Parathyroid adenoma (tissue), 2 donors: ENCODE measurements around the gene AKR1B15.

Source experiments
- H2AFZ ChIP-seq: fragments of 300-600 bp; sonication (generic); one replicate; pipeline ENCODE4 v1.7.0; 2017; ENCODE audit warnings: antibody characterized with exemption, mild to moderate bottlenecking
- H3K27ac ChIP-seq: fragments of 300-600 bp; sonication (generic); one replicate; pipeline ENCODE4 v1.7.0; 2017
- H3K27me3 ChIP-seq: fragments of 300-600 bp; sonication (generic); one replicate; pipeline ENCODE4 v1.7.0; 2017; ENCODE audit warnings: low read length; ENCODE audit not compliant: control insufficient read depth, insufficient read depth
- H3K36me3 ChIP-seq: fragments of 300-600 bp; sonication (generic); one replicate; pipeline ENCODE4 v1.7.0; 2017; ENCODE audit warnings: low read length; ENCODE audit not compliant: control insufficient read depth, insufficient read depth
- H3K4me1 ChIP-seq: fragments of 300-600 bp; sonication (generic); one replicate; pipeline ENCODE4 v1.7.0; 2017; ENCODE audit warnings: control low read depth
- H3K4me2 ChIP-seq: fragments of 300-600 bp; sonication (generic); one replicate; pipeline ENCODE4 v1.7.0; 2017; ENCODE audit warnings: low read length
- H3K4me3 ChIP-seq: fragments of 300-600 bp; sonication (generic); one replicate; pipeline ENCODE4 v1.7.0; 2017; ENCODE audit warnings: low read depth, low read length
- H3K79me2 ChIP-seq: fragments of 300-600 bp; sonication (generic); one replicate; pipeline ENCODE4 v1.7.0; 2017; ENCODE audit warnings: control low read depth
- H3K9ac ChIP-seq: fragments of 300-600 bp; sonication (generic); one replicate; pipeline ENCODE4 v1.7.0; 2017; ENCODE audit warnings: mild to moderate bottlenecking
- H3K9me3 ChIP-seq: fragments of 300-600 bp; sonication (generic); one replicate; pipeline ENCODE4 v1.7.0; 2017; ENCODE audit warnings: low read length; ENCODE audit not compliant: control insufficient read depth
- TF ChIP-seq, protein P1 (sequence below): fragments of 300-600 bp; sonication (generic); IDR thresholded peaks from one replicate; pipeline ENCODE4 v1.7.0; 2017; ENCODE audit warnings: antibody characterized with exemption, mild to moderate bottlenecking
- donor health status: primary hyperparathyroidism.

Gene AKR1B15

GRCh38 chr7:134612197-134612596 is 63.3 kb downstream of the AKR1B15 start:
- H3K27ac ChIP-seq = no peak overlapping the region
- TF ChIP-seq, protein P1, sequence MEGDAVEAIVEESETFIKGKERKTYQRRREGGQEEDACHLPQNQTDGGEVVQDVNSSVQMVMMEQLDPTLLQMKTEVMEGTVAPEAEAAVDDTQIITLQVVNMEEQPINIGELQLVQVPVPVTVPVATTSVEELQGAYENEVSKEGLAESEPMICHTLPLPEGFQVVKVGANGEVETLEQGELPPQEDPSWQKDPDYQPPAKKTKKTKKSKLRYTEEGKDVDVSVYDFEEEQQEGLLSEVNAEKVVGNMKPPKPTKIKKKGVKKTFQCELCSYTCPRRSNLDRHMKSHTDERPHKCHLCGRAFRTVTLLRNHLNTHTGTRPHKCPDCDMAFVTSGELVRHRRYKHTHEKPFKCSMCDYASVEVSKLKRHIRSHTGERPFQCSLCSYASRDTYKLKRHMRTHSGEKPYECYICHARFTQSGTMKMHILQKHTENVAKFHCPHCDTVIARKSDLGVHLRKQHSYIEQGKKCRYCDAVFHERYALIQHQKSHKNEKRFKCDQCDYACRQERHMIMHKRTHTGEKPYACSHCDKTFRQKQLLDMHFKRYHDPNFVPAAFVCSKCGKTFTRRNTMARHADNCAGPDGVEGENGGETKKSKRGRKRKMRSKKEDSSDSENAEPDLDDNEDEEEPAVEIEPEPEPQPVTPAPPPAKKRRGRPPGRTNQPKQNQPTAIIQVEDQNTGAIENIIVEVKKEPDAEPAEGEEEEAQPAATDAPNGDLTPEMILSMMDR = no peak
- H3K4me3 ChIP-seq = no peak overlapping the region

GRCh38 chr7:134613623-134614347 is 64.9 kb downstream of the AKR1B15 start:
- Histone ChIP-seq H3K4me3 (no peak overlapping the region), H2AFZ (no peak overlapping the region), H3K79me2 (no peaks in the 10 kb centered on the region), H3K4me2 (no peak overlapping the region), H3K27me3 (no peaks in the 10 kb centered on the region), H3K4me1 (no peaks in the 10 kb centered on the region), H3K9me3 (no peaks in the 10 kb centered on the region), H3K9ac (no peak overlapping the region), H3K27ac (no peak overlapping the region), H3K36me3 (no peaks in the 10 kb centered on the region)
- TF ChIP-seq, protein P1 = no peak

More at GRCh38 chr7:134612197-134612596, 63.3 kb downstream of the AKR1B15 start:
- Histone ChIP-seq H3K36me3 (no peaks in the 10 kb centered on the region), H3K79me2 (no peaks in the 10 kb centered on the region), H3K9me3 (no peaks in the 10 kb centered on the region), H3K27me3 (no peaks in the 10 kb centered on the region), H3K9ac (no peak overlapping the region), H3K4me1 (no peaks in the 10 kb centered on the region), H3K4me2 (no peak overlapping the region), H2AFZ (no peak overlapping the region)

DNA sequence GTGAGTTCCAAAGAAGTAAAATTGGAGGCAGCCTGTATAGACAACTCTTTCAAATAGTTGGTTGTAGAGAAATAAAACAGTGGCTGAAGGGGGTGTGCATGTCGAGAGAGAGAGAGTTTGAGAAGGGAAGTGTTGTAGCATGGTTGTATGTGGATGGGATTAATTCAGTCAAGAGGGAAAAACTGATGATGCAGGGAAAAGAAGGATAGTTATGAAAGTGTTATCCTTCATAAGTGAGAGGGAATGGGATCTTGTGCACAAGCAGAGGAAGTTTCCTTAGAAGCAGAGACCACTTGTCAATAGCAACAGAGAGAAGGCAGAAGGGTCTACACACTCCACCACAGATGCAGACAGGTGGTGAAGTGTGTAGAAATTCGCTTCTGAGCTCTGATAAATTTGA is 67.7 kb downstream of the AKR1B15 start:
- Histone ChIP-seq H3K4me2 (no peak overlapping the region), H3K36me3 (no peaks in the 10 kb centered on the region), H3K4me1 (no peaks in the 10 kb centered on the region), H3K9me3 (no peaks in the 10 kb centered on the region), H2AFZ (no peak overlapping the region), H3K79me2 (no peaks in the 10 kb centered on the region), H3K9ac (no peak overlapping the region), H3K27me3 (no peaks in the 10 kb centered on the region), H3K27ac (no peak overlapping the region), H3K4me3 (no peak overlapping the region)
- TF ChIP-seq, protein P1 = no peak

- H3K9ac ChIP-seq = no peak overlapping the region
- no peak overlapping the region for H3K4me3 ChIP-seq
- no peaks in the 10 kb centered on the region for H3K9me3 ChIP-seq
- no peaks in the 10 kb centered on the region for H3K4me1 ChIP-seq
- H3K79me2 ChIP-seq = no peaks in the 10 kb centered on the region
- H3K36me3 ChIP-seq = no peaks in the 10 kb centered on the region
- H3K27ac ChIP-seq = no peak overlapping the region
- TF ChIP-seq, protein P1 = no peak
- peak overlapping the region; percentile 30 for H2AFZ ChIP-seq
- no peaks in the 10 kb centered on the region for H3K27me3 ChIP-seq
- H3K4me2 ChIP-seq = no peak overlapping the region
Observed at GRCh38 chr7:134618756-134619530, 70.0 kb downstream of the AKR1B15 start.
